ENCODE data around the gene PER1. TPM values are rescaled to one million over a fixed set of nuclear protein-coding genes. Genes with fewer than 3 reads are reported as not detected.

PER1 gene
- total and polyA plus RNA-seq, 9 of the 15 experiments (the other 6 are each of a cell fraction or from before 2014, with no cell fraction given) = 0.13 to 26.0 (median 3.4) TPM

GRCh38 chr17:8101721-8102120 is 50.5 kb downstream of the PER1 start (continued):
- TF ChIP-seq ZNF740 (CRISPR knock-in tag; IDR thresholded peaks at IDR 0.05) = no peak
- no peak for TF ChIP-seq ZNF740 (tag; IDR thresholded peaks at IDR 0.05)
- TF ChIP-seq ZNF280A (IDR thresholded peaks at IDR 0.05; ENCODE audit: low read depth, partially characterized antibody) = no peak
- no peak for TF ChIP-seq PKNOX1 (IDR thresholded peaks at IDR 0.05)

GRCh38 chr17:8100763-8101162 is 51.4 kb downstream of the PER1 start:
- Histone ChIP-seq H3K4me1 (replicated peaks in 1 of 2; ENCODE audit: control insufficient read depth in 2 of 2, insufficient read depth in 2 of 2, low read length in 2 of 2) (peaks cover 0 to under 1% of the 10 kb centered on the region in 2 experiments; a peak in 2 of 5 replicates), H4K20me1 (replicated peaks; ENCODE audit: control insufficient read depth, insufficient read depth, low read length) (no peaks in the 10 kb centered on the region), H3K27me3 (ENCODE audit: control insufficient read depth in 2 of 2, insufficient read depth in 2 of 2, low read length in 2 of 2) (no peaks in the 10 kb centered on the region), H3K9ac (ENCODE audit: insufficient read depth in 1 of 2, low read depth in 2 of 2, low read length in 2 of 2) (no peak overlapping the region), H2AFZ (ENCODE audit: low read depth, low read length) (no peak overlapping the region), H3K4me3 (no peak overlapping the region), H3K79me2 (ENCODE audit: control insufficient read depth, insufficient read depth, low read length) (no peaks in the 10 kb centered on the region), H3K27ac (ENCODE audit: extremely low read depth, low read depth, low read length) (no peak overlapping the region), H3K36me3 (ENCODE audit: control insufficient read depth, insufficient read depth, low read length) (no peaks in the 10 kb centered on the region), H3K9me1 (ENCODE audit: control insufficient read depth, insufficient read depth, low read length) (no peaks in the 10 kb centered on the region), H3K9me3 (replicated peaks; ENCODE audit: control insufficient read depth, insufficient read depth, low read depth, low read length) (no peaks in the 10 kb centered on the region), H3K4me2 (ENCODE audit: insufficient read depth, low read length) (no peak overlapping the region)
- DNase-seq (ENCODE audit: extremely low read depth in 1 of 4, low spot score in 3 of 4) (no peak), ATAC-seq (no peak), FAIRE-seq (no peak)
- in situ Hi-C loops (cut with MboI) (no loop called here), intact Hi-C loops (cut with micrococcal nuclease) (no loop called here)
- BruUV-seq (replicated peaks) = no TSS peak
- POLR2A ChIA-PET = interaction anchor here (0.9 kb wide), 1 partner anchor 9 kb away, joined by 6 read pairs; no protein-coding TSS in a partner anchor
- CTCF ChIA-PET (ENCODE audit: low intra/inter-chr PET ratio) = no interaction called here
- 35% methylated on average over 2 of the region's 2 CpGs for WGBS (ENCODE audit: insufficient coverage, low coverage, missing lambda C conversion rate)
- TF ChIP-seq GATAD2A (IDR thresholded peaks at IDR 0.05) (no peak), CTCF (IDR thresholded peaks at IDR 0.05 in 2 of 3, conservative IDR thresholded peaks at IDR 0.05 in 1 of 3; ENCODE audit: insufficient read depth in 2 of 3, low read depth in 1 of 3, low read length in 3 of 3) (no peak), TAF1 (IDR thresholded peaks at IDR 0.05; ENCODE audit: control insufficient read depth, extremely low read depth, insufficient read depth, low read length, severe bottlenecking) (no peak), RBM14 (IDR thresholded peaks at IDR 0.05; ENCODE audit: borderline replicate concordance, insufficient read depth, low read depth, low read length) (no peak), NONO (IDR thresholded peaks at IDR 0.05; ENCODE audit: low read depth in 2 of 2, low read length in 1 of 2) (no peak), ADNP (tag; IDR thresholded peaks at IDR 0.05) (no peak), ZNF766 (CRISPR knock-in tag; conservative IDR thresholded peaks at IDR 0.05) (no peak), GABPB1 (CRISPR knock-in tag; IDR thresholded peaks at IDR 0.05) (no peak), ZNF263 (CRISPR knock-in tag; IDR thresholded peaks at IDR 0.05; ENCODE audit: borderline replicate concordance) (no peak), KAT8 (IDR thresholded peaks at IDR 0.05; ENCODE audit: low read depth) (no peak), ZNF699 (CRISPR knock-in tag; IDR thresholded peaks at IDR 0.05; ENCODE audit: insufficient replicate concordance) (no peak), POLR2AphosphoS5 (IDR thresholded peaks at IDR 0.05; ENCODE audit: control insufficient read depth, insufficient read depth, low read depth, low read length) (no peak)

Data from K562 (cell line).